22Rv1 (cell line): ENCODE data around the gene CAPG.

Experiments
- CTCF ChIP-seq: fragments of 450-650 bp; IDR thresholded peaks from 2 replicates; pipeline ENCODE4 v1.5.1; 2017; ENCODE audit warnings: mild to moderate bottlenecking
- ZFX ChIP-seq: fragments of 450-650 bp; IDR thresholded peaks from 2 replicates; pipeline ENCODE4 v1.6.1; 2017; ENCODE audit warnings: antibody characterized with exemption, borderline replicate concordance

- TF ChIP-seq CTCF (no peak), ZFX (no peak)
These were observed 33.1 kb downstream of the CAPG start for GRCh38 chr2:85377083-85377482.
